ENCODE measurements around the gene MYH15. TPM values are rescaled to one million over a fixed set of nuclear protein-coding genes. Genes with fewer than 3 reads are reported as not detected.

The MYH15 gene
- total and polyA plus RNA-seq, 2 experiments from 2014 or later: 1.5 TPM

GRCh38 chr3:108528459-108529252 lies 18.3 kb upstream of the MYH15 start:
- Histone ChIP-seq H3K9me3 (ENCODE audit: low read depth) (no peaks in the 10 kb centered on the region), H3K27me3 (no peaks in the 10 kb centered on the region), H3K79me2 (no peaks in the 10 kb centered on the region), H3K27ac (no peak overlapping the region), H2AFZ (no peak overlapping the region), H3K9me2 (replicated peaks; ENCODE audit: insufficient read depth) (no peaks in the 10 kb centered on the region), H3K4me1 (ENCODE audit: insufficient read depth) (no peaks in the 10 kb centered on the region), H3K36me3 (replicated peaks; ENCODE audit: insufficient read depth, low read depth) (no peaks in the 10 kb centered on the region), H4K20me1 (ENCODE audit: insufficient read depth, poor library complexity, severe bottlenecking) (no peaks in the 10 kb centered on the region), H3K4me3 (no peak overlapping the region), H3K4me2 (no peak overlapping the region)
- 68% methylated on average over 3 of the region's 3 CpGs for WGBS (ENCODE audit: low lambda C conversion rate, missing lambda C conversion rate)
- TF ChIP-seq EZH2phosphoT487 (IDR thresholded peaks at IDR 0.05; ENCODE audit: low read depth, severe bottlenecking, unreplicated experiment) (no peak), EZH2 (IDR thresholded peaks at IDR 0.05; ENCODE audit: borderline replicate concordance) (no peak), CTCF (IDR thresholded peaks at IDR 0.05; ENCODE audit: poor library complexity) (no peak)
- no peak for DNase-seq (ENCODE audit: low spot score)

GRCh38 chr3:108527817-108528216 lies 17.4 kb upstream of the MYH15 start:
- Histone ChIP-seq H3K79me2 (no peaks in the 10 kb centered on the region), H4K20me1 (ENCODE audit: insufficient read depth, poor library complexity, severe bottlenecking) (no peaks in the 10 kb centered on the region), H3K36me3 (replicated peaks; ENCODE audit: insufficient read depth, low read depth) (no peaks in the 10 kb centered on the region), H3K27me3 (no peaks in the 10 kb centered on the region), H2AFZ (no peak overlapping the region), H3K4me1 (ENCODE audit: insufficient read depth) (no peaks in the 10 kb centered on the region), H3K4me3 (no peak overlapping the region), H3K27ac (no peak overlapping the region), H3K9me3 (ENCODE audit: low read depth) (no peaks in the 10 kb centered on the region), H3K9me2 (replicated peaks; ENCODE audit: insufficient read depth) (no peaks in the 10 kb centered on the region), H3K4me2 (no peak overlapping the region)
- no peak for DNase-seq (ENCODE audit: low spot score)
- TF ChIP-seq EZH2 (IDR thresholded peaks at IDR 0.05; ENCODE audit: borderline replicate concordance) (no peak), CTCF (IDR thresholded peaks at IDR 0.05; ENCODE audit: poor library complexity) (no peak), EZH2phosphoT487 (IDR thresholded peaks at IDR 0.05; ENCODE audit: low read depth, severe bottlenecking, unreplicated experiment) (no peak)
- WGBS (ENCODE audit: low lambda C conversion rate, missing lambda C conversion rate): 95% methylated on average over 2 of the region's 2 CpGs

- H3K27ac ChIP-seq: no peak overlapping the region
- no peak overlapping the region for H2AFZ ChIP-seq
These were observed 16.7 kb upstream of the MYH15 start for GRCh38 chr3:108527109-108527508.

More at GRCh38 chr3:108527109-108527508, 16.7 kb upstream of the MYH15 start:
- Histone ChIP-seq H3K4me3 (no peak overlapping the region), H3K9me2 (replicated peaks; ENCODE audit: insufficient read depth) (no peaks in the 10 kb centered on the region), H3K9me3 (ENCODE audit: low read depth) (no peaks in the 10 kb centered on the region), H3K79me2 (no peaks in the 10 kb centered on the region), H3K4me1 (ENCODE audit: insufficient read depth) (no peaks in the 10 kb centered on the region), H4K20me1 (ENCODE audit: insufficient read depth, poor library complexity, severe bottlenecking) (no peaks in the 10 kb centered on the region), H3K4me2 (no peak overlapping the region), H3K27me3 (no peaks in the 10 kb centered on the region), H3K36me3 (replicated peaks; ENCODE audit: insufficient read depth, low read depth) (no peaks in the 10 kb centered on the region)
- no peak for DNase-seq (ENCODE audit: low spot score)
- TF ChIP-seq CTCF (IDR thresholded peaks at IDR 0.05; ENCODE audit: poor library complexity): no peak
- TF ChIP-seq EZH2phosphoT487 (IDR thresholded peaks at IDR 0.05; ENCODE audit: low read depth, severe bottlenecking, unreplicated experiment): no peak
- TF ChIP-seq EZH2 (IDR thresholded peaks at IDR 0.05; ENCODE audit: borderline replicate concordance): no peak

All from hepatocyte (in vitro differentiated cells).